ENCODE measurements around the gene ZNF569.
"Not testable (repeated sequence)": the region's sequence is repeated elsewhere in the genome, so short reads cannot be mapped to it uniquely, and the experiment has no call there.

The ZNF569 gene

DNA sequence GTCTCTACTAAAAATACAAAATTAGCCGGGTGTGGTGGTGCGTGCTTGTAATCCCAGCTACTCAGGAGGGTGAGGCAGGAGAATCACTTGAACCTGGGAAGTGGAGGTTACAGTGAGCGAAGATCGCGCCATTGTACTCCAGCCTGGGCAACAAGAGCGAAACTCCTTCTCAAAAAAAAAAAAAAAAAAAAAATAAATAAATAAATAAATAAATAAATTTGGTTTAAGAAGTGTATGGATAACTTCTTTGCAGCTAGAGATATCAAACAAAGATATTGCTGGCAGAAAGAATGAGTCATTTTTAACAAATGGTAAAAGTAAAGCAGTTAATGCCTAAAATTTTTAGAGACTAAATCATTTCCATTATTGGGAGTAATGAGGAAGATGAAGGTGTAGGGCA, 75.8 kb downstream of the ZNF569 start:
- not testable (repeated sequence) for DNase-seq

GRCh38 chr19:37389234-37389633, 78.0 kb downstream of the ZNF569 start:
- DNase-seq, result no peak

DNA sequence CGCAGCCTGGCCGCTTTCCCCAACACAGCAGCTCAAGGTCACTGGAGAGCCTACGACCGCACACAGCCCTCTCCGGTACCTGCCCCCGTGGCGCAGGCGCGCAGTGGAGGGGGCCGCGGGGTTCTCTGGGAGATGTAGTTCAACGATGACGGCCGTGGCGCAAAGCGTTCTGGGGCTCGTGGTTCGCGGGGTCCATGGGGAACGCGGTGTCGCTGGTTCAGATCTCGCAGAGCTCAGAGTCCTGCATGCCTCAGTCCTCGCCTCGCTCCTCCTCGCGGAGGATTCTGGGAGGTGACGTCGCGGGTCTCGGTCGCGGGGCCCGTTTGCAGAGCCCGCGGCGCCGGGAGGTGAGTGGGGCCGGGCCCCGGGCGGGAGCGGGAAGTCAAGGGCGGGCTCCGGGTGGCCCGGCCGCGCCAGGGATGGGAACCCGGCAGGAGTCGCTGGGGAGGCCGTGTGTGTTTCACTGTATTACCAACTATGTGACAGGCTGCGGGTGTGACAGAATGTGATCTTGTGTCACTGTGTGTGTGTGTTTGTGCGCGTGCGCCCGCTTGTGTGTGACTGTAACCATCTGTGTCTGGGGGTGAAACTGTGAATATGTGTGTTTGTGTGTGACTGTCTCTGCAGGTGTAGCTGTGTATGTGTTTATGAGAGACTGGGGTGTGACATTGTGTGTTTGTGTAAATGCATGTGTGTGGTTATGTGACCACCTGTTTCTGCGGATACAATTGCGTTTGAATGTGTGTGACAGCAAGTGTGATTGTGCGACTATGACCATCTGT, 96.2 kb downstream of the ZNF569 start, which contains the start of gene ZNF527:
Gene ZNF527, plus strand, starts transcription at position 220 of the 782 bp plus-strand sequence. CDS start 3,100 bp downstream, outside the sequence.
- peak; percentile 96 for DNase-seq

DNA sequence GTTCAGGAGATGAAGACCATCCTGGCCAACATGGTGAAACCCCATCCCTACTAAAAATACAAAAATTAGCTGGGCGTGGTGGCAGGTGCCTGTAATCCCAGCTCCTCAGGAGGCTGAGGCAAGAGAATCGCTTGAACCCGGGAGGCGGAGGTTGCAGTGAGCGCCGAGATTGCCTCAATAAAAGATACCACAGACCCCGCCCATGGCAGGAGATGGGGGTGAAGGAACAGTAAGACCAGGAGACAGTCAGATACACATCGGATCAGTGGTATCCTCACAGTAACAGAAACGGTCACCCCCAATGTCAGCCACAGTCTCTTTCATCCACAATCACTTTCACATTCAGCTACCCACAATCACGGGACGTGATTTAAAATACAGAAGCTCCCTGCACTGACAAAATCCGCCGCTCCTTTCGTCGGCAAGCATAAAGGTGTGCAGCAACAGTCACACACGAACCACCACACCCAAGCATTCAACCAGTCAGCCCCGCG, 96.8 kb downstream of the ZNF569 start:
- DNase-seq, result not testable (repeated sequence)

DNA sequence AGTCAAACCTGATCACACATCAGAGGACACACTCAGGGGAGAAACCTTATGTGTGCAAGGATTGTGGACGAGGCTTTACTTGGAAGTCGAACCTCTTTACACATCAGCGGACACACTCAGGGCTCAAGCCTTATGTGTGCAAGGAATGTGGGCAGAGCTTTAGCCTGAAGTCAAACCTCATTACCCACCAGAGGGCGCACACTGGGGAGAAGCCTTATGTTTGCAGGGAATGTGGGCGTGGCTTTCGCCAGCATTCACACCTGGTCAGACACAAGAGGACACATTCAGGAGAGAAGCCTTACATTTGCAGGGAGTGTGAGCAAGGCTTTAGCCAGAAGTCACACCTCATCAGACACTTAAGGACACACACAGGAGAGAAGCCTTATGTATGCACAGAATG, 104.5 kb downstream of the ZNF569 start:
- no peak for DNase-seq

DNA sequence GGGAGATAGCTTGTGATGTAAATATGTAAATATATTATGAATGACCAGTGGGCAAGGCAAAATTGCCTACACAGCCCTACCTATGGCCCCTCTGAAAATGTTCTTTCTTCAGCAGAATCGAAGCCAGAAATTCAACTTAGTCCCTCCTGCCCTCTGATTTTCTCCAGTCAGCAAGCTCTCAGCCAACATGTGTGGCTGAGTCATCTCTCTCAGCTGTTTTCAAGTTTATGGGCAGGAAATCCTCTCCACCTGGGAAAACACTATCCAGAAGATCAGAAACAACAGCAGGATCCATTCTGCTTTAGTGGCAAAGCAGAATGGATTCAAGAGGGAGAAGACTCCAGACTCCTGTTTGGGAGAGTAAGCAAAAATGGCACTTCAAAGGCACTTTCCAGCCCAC, 105.2 kb downstream of the ZNF569 start:
- DNase-seq, result no peak

Measured in activated CD4-positive, alpha-beta T cell treated with anti-CD3 and anti-CD28 coated beads, Interleukin-2, amount 50 U/mL, for 4 hours (primary cell).